Stimulated activated CD4-positive, alpha-beta T cell treated with anti-CD3 and anti-CD28 coated beads, TNF-alpha, amount 100 ng/mL, for 24 hours (primary cell): ENCODE results near the gene SCP2.
A peak's percentile ranks its signal among the peaks of the same experiment; 100 is the strongest.

Source experiments
- DNase-seq, 3 experiments: peaks; one replicate each; pipeline ENCODE4 v3.0.0-alpha.2; 2020; ENCODE audit warnings: low read depth in 3 of 3

Gene SCP2, protein sequence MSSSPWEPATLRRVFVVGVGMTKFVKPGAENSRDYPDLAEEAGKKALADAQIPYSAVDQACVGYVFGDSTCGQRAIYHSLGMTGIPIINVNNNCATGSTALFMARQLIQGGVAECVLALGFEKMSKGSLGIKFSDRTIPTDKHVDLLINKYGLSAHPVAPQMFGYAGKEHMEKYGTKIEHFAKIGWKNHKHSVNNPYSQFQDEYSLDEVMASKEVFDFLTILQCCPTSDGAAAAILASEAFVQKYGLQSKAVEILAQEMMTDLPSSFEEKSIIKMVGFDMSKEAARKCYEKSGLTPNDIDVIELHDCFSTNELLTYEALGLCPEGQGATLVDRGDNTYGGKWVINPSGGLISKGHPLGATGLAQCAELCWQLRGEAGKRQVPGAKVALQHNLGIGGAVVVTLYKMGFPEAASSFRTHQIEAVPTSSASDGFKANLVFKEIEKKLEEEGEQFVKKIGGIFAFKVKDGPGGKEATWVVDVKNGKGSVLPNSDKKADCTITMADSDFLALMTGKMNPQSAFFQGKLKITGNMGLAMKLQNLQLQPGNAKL

DNA sequence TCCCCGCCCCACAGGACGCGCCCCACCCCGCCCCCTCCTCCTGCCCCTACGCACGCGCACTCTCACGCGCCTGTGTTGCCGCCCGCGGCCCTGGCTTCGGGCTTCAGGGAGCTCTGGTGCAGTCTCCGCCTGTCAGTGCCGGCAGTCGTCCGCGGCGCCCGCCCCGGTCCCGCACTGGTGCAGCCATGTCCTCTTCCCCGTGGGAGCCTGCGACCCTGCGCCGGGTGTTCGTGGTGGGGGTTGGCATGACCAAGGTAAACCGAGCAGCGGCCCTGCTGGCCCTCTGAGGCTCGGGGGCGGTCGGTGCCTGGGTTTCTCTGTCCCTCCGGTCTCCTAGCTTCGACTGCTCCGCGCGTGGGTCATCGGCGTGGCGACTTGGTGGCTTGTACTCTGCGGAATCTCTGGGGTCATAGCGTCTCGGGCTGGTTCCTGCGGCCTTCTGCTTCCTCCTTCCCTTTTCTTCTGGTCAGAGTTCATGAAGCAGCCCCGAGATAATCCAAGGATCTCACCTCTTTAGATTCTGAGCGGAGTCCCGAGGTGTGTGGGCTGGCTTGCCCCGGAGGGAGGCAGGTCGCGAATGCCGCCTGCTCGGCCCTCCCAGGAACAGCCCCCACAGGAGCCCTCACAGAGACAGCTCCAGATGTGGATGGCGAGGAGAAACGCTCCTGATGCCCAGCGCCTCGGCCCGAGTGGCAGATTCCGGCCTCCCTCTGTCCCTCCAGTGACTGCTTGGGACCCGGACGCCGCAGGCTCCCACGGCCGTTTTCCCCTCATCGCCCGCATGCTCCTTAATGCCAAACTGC, at the start of gene SCP2:
SCP2 (plus strand) TSS at position 65 of the 803 bp plus-strand sequence; CDS start at position 186, 121 bp downstream.
- peak; percentile 54 to 81 (median 57) for DNase-seq

DNA sequence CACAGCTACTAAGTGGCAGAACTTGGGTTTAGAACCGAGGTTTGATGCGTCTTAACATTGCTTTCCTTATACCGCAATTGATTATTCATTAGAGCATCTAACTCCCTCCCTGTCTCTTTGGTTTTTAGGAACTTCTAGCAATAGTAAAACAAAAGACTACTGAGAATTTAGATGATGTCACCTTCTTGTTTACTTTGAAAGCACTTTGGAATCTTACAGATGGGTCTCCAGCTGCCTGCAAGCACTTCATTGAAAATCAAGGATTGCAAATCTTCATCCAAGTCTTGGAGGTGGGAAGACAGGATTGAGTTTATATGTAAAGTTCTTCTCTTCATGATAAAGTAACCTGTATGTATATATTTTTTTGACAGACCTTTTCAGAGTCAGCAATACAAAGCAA, 49.5 kb upstream of the SCP2 start:
- no peak for DNase-seq

DNA sequence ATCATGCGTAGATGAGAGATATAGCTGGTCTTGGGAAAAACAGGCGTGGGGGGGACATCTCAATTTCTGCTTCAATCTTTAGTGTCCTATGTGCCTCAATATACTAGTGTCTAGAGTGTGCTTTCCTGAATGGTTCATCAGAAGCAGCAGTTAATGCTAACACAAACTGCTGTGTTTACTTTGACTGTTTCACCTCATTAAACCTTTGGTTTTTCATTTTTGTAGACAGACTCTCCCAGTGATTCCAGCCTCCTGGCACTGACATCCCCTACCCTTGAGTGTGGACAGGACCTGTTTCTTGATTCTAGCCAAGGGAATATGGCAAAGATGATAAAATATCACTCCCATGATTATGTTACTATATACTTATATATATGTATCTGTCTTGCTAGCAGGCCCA, 46.9 kb upstream of the SCP2 start:
- no peak for DNase-seq

DNA sequence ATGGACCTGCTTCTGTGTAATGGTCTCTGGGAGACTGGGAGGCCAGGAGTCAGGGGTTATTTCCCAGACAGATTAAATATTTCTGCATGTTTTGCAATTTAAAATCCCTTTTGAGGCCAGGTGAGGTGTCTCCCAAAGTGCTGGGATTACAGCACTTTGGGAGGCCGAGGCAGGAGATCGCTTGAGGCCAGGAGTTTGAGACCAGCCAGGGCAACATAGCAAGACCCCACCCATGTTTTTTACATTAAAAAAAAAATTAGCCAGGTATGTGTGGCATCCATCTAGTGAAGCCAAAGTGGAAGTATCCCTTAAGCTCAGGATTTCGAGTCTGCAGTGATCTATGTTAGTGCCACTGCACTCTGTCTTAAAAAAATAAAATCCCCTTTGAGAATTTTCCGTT, 39.6 kb upstream of the SCP2 start:
- no peak for DNase-seq

DNA sequence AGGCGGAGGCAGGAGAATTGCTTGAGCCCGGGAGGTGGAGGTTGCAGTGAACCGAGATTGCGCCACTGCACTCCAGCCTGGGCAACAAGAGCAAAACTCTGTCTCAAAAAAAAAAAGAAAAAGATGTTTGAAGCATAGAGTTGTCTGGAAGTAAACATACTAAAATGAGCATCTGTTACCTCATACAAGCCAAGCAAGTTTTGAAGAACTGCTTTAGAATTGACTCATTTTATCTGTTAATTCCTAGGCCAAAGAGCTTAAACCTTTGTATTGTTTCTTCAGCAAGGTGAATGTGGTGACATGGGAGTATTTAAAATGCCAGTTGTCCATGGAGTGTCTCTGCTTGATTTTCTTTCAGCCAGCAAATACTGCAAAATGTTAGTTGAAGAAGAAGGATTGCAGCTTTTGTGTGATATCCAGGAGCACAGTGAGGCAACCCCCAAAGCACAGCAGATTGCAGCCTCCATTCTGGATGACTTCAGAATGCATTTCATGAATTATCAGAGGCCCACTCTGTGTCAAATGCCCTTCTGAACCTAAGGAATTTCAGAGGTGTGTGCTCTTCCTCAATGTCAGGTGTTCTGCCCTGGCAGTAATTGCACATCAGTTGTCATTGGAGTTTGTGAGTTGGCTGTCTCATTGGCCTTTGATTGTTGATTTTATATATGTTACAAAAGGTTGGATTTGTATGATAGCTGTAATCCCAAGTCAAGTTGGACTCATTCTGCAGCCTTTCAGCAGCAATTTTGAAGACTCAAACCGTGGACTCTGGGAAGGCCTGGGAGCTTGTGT, 34.5 kb upstream of the SCP2 start:
- no peak for DNase-seq

DNA sequence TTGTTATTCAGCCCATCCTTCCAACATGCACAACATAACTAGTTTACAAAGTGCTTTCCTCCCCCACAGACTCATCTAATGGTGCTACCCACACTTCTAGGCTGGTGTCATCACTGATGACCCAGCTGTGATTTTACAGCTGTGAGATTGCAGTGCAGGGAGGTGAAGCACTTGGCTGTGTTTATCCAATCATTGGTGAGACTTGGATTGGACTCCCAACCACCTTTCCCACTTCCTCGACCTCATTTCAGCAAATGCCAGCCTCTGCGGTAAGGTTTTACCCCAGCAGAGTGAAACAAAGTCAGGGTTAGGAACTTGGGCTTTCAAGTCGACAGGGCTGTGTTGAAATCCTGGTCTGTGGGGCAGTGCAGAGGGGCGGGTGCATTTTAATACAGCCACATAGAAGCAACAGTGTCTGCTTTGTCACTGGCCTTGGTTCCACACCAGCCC, 27.6 kb upstream of the SCP2 start:
- no peak for DNase-seq

DNA sequence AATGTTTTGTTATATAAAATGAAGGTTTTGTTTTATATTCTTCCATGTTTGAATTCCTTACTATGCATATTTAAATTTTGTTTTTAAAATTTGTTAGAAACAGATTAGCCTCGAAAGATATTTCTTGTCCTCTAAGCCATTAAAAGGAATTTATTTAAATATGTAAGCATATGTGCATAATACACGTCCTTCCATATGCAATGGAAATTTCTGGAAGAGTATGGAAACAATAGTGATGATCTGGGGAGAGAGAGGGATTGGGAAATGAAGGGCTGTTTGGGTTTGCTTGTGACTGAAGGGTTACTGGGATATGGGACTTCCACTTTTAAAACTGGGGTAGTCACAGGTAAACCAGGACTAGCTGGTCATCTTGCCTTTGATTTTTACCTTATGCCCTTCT, 26.7 kb upstream of the SCP2 start:
- DNase-seq = no peak

DNA sequence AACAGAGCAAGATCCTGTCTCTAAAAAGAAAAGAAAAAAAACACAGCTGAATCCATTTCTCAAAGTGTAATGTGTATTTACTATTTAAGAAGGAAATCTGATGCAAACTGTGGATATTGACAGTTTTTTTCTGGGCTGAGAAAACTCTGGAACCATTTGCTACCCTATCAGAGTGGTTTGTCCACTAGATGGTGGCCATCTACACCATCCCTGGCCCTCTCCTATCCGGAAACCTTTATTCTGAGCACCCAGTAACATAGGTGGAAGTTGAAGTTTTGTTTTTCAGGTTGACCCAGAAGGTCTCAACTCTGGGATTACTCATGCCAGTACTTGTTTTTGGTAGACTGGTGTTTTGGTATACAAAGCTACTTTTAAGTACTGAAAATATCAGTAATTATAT, 25.7 kb upstream of the SCP2 start:
- no peak for DNase-seq

DNA sequence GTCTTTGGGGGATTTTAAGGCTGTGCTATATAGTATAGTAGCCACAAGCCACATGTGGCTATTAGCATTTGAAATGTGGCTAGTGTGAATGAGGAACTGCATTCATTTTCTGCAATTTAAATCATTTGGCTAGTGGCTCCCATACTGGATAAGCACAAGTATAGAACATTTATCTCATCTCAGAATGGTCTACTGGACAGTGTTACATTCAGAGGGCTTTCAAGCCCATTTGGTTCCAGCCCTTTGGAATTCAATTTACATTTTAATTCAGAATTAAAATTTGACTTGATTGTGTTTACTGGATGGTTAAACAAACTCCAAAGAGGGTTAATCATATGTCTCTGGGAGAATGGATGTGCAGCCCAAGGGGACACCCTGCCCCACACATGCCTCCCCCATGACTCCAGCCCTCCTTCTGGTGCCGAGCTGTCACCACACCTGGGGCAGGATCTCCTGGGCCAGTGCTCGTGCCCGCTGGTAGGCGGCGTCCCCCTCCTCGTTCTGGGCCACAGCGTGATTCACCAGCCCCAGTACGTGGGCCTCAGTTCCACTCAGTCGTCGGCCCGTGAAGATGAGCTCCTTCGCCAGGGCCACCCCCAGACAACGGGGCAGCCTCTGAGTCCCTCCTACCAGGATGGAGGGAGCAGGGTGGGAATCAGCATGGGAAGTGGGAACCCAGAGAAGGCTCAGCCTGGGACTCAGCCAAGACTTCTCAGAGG, 22.7 kb upstream of the SCP2 start:
- DNase-seq = no peak

DNA sequence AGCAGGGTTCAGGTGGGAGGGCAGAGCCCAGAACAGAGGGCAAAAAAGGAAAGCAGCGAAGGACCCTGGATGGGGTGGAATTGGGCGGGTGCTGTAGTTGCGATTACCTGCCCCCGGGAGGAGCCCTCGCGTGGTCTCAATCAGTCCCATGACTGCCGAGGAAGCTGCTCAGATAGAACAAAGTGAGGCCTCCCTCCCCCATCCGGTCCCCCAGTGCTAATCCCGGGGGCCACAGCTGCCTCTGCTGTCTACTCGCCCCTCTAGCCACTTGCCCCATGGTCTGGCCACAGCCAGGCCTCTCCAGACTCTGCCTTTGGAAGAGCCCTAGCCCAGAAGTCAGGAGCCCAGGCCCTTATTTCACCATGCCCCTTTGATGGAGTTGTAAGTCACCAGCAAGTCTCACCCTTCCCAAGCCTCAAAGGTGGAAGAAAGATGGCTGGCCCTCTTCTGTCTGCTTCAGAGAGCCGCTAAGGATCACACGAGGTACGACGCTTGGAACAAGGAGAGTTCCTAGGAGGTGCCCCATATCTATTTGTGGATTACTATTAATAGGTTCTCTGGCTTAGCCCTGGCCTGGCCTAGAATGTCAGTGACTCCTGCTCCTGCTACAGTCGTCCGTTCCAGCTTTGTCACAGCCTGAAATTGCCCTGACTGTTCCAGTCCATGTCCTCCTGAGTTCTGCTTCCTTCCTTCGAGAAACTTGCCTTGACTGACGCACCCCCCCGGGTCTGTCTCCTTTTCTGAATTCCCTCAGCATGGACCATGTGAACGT, 22.0 kb upstream of the SCP2 start:
- DNase-seq = peak in 1 of 3 experiments; percentile 36

DNA sequence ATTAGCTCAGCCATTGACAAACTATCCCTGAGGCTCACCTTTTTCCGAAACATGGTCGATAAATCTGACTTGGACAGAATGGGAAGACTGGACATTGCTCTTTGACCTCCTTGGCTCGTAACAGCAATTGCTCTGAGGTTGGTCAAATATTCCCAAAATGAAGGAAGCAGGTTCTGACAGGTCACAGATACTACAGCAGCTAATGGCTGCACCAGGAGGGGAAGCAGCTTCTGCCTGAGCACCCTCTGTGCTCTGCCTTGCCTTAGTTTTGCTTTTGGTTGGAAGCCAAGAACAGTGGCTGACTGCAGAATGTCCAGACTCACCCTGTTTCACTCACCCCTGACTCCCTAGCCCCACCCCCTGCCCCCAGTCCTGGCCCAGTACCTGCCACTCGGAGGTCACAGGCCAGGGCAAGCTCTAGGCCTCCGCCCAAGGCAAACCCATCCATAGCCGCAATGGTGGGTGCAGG, 20.9 kb upstream of the SCP2 start:
- DNase-seq = no peak

DNA sequence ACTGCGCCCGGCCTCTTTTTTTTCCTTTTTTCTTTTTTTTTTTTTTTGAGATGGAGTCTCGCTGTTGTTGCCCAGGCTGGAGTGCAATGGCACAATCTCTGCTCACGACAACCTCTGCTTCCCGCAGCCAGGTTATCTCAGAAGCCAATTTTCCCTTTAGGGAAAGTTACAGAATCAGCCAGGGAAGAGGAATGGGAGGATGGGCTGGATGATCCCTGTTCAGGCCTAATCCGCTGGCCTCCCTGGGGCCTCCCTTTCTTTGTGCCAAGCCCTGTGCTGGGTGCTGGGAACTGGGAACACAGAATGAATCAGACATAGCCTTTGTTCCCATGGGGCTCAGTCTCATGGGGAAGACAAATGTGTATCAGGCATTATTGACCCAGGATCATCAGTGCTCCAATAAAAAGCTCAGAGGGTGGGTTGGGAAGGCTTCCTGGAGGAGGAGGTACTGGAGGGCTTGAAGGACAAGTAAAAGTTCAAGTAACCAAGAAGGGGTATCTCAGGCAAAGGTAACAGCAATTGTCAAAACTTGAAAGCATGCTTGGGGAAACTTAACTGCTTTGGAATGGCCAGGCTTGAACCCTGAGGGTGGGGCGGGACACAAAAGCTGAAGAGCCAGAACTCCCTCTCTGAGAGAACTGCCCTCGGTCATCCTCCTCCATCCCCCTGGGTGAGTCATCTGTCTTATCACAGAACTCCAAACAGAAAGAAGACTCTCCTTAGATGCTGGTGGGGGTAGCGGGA, 19.8 kb upstream of the SCP2 start:
- no peak for DNase-seq

DNA sequence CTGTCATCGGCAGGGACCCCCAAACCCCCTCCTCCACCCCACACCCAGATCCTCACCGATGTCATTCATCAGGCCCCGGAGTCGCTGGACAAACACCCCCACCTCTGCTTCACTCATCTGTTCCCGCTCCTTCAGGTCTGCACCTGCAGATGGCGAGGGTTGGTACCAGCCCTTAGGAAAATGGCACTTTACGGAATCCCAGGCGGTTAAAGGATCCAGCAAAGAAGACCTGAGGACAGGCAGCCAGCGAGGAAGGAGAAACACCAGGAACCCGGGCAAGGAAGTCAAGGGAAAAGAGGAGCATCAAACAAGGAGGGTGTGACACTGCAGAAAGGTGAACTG, 19.3 kb upstream of the SCP2 start:
- DNase-seq = no peak

DNA sequence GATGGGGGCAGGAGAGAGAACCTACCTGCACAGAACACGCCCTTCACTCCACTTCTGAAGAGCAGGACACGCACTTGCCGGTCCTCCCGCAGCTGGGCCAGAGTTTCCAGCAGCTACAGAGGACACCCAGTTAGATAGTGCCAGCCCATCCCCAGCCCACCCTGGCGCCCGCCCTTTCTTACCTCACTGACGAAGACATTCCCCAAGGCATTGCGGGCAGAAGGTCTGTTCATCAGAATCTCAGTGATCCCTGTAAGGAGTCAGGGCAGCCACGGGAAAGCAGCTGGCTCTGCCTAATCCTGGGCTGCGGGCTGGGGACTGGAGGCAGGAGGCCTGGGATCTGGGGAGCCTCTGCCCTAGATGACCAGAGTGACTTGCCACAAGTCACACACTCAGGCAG, 15.5 kb upstream of the SCP2 start:
- no peak for DNase-seq

DNA sequence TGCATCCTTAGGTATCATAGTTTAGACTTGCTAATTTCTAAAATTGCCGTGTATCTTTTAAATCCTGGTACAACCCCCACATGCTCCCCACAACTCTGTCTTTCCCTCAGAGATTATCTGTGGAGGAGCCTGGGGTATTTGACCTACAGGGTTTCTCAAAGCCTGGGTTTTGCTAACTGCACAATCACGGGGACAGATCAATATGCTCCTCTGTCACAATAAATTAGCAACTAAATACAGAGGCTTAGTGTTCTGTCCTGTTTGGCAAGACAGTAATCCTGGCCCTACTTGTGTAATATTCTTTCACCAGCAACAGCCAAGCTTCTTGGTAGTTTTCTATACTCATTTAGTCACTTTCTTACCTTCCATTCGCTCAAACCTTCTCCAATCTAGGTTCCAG, 14.1 kb upstream of the SCP2 start:
- DNase-seq = no peak

DNA sequence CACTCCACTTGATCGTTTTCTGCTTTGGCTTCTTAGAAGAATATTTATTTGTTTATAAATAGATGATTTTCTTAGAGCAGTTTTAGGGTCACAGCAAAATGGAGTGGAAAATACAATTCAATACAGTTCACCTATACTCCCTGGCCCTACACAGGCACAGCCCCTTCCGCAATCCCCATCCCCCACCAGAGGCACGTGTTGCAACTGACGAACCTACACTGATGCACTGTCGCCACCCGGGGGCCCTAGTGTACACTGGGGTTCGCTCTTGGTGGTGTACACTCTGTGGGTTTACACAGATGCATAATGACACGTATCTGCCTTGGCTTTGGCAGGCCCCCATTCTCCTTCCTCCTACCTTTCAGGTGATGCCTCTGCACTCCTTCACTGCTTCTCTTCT, 13.5 kb upstream of the SCP2 start:
- DNase-seq = no peak

DNA sequence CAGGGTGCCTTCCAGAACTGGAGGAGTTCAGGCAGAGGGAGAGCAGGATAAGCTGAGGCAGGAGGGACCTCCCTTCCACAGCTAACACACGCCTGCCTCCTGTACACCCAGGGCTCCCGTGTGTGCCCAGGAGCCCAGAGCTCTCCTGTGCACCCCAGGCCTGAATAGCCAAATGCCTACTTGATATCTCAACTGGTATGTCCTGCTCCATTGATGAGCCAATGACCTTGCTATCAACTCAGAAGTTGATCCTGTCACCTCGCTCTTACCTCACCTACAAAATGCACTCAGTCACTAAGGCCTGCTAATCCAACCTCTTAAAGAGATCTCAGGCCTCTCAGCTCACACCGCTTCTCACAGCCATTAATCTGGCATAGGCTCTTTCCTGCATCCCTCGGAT, 12.6 kb upstream of the SCP2 start:
- no peak for DNase-seq

DNA sequence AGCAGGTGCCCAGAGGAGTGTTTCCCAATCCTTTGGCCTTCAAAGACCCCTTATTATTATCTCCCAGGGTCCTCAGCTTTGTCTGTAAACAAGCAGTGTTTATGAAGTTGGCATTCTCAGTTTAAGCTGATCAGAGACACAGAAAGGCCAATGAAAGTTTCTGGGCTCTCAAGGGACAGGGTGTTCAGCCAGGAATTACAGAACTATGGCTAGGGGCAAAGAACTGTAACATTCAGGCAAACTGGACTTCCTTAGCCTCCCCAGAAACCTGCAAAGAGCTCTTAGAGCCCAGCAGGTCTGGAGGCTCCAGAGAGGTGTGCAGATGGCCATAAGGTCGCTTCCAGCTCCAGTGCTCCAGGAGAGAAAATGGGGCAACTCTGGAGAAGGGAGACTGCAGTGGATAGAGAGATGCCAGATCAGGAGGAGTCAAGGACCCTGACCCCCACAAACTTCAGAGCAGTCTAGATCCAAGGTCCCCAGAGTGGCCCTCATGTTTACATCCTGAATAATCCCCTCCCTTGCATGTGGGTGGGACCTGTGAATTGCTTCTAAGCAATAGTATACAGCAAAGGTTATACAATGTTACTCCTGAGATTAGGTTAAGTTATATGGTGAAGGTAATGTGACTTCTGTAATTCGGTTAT, 11.7 kb upstream of the SCP2 start:
- no peak for DNase-seq

DNA sequence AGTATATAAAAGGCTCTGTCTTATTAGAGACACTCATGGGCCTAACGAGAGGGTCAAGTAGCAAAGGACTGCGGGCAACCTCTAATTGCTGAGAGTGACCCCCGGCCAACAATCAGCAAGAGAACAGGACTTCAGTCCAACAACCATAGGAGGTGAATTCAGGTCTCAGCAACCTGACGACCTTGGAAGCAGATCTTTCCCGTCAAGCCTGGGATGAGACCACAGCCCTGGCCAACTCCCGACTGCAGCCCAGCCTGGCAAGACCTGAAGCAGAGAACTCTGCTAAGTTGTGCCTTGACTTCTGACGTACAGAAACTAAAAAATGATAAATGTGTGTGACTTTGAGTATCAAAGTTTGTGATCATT, 11.2 kb upstream of the SCP2 start:
- DNase-seq = no peak
